Measurements from ENCODE around the gene RAB3IP. TPM values are rescaled to one million over a fixed set of nuclear protein-coding genes. Genes with fewer than 3 reads are reported as not detected.

Gene RAB3IP
- total RNA-seq, 1 donor from 2014 or later = 28.5 TPM

DNA sequence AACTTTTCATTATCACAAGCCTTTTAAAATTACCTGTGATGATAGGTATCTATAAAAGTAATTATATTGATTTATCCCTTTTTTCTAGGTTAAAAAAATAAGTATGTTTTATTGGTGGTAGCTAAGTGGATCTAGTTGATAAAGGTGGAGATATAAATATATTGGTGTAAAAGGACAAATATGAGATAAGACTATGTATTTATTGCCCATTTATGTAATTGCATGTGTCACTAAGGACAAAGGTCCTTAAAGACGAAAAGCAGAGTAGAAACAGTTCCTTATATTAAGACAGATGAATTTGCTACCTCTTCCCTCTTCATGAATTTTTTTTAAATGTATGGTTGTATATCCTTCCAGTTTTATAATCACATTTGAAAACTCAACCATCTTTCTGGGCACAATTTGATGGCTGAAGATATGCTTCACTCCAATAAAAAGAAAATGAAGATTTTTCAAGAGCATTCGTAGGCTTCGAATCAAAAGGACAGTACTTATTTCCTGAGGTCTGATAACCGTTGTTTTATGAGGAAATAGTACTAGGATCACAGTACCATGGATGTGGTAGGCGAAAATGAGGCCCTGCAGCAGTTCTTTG lies 86.4 kb downstream of the RAB3IP start, which contains the start of gene MYRFL:
Gene MYRFL, plus strand, starts transcription at position 262 of the 595 bp plus-strand sequence. Its CDS starts 291 bp downstream, at position 553.
- H3K27me3 Mint-ChIP-seq (ENCODE audit: low read depth) = no peaks in the 10 kb centered on the region
- no peak within 1 kb of the TSS for H3K4me3 Mint-ChIP-seq
- no peak within 1 kb of the TSS for H3K27ac Mint-ChIP-seq
- H3K36me3 Mint-ChIP-seq = no peaks in the 10 kb centered on the region
- DNase-seq (ENCODE audit: low spot score in 2 of 2, unreplicated experiment in 2 of 2) = no peak
- no peaks in the 10 kb centered on the region for H3K9me3 Mint-ChIP-seq
- no peak for TF ChIP-seq CTCF (IDR thresholded peaks at IDR 0.05; ENCODE audit: unreplicated experiment)
- H3K4me1 Mint-ChIP-seq = peaks cover 38% of the 10 kb centered on the region

GRCh38 chr12:69828897-69829296 lies 90.2 kb downstream of the RAB3IP start:
- Mint-ChIP-seq H3K27me3 (ENCODE audit: low read depth) (peaks cover 5% of the 10 kb centered on the region), H3K36me3 (no peaks in the 10 kb centered on the region), H3K9me3 (no peaks in the 10 kb centered on the region), H3K4me1 (peaks cover 17% of the 10 kb centered on the region), H3K4me3 (no peak overlapping the region), H3K27ac (no peak overlapping the region)
- DNase-seq (ENCODE audit: low spot score in 2 of 2, unreplicated experiment in 2 of 2) = no peak
- no peak for TF ChIP-seq CTCF (IDR thresholded peaks at IDR 0.05; ENCODE audit: unreplicated experiment)

GRCh38 chr12:69833696-69834095 lies 95.0 kb downstream of the RAB3IP start:
- H3K27ac Mint-ChIP-seq = no peak overlapping the region
- no peaks in the 10 kb centered on the region for H3K36me3 Mint-ChIP-seq

DNA sequence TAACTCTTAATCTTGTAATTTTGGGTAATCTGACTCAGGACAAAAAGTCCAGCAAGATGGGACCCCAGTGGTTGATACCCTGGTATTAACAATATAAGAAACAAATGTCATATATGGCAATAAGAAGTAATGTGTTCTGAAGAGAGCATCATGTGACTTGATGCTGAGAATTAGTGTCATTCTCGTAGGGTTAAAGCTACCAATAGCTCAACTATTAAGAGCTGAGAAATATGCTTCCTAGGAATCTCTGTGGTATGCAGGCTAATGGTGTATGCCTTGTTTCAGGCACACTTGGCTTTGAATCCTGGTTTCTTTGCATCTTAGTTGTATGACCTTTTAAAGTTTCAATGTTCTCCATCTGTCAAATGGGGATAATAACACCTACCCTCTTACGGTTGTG lies 95.5 kb downstream of the RAB3IP start:
- Mint-ChIP-seq H3K36me3 (no peaks in the 10 kb centered on the region), H3K27ac (no peak overlapping the region), H3K9me3 (no peaks in the 10 kb centered on the region), H3K4me3 (no peak overlapping the region), H3K27me3 (ENCODE audit: low read depth) (peaks cover 5% of the 10 kb centered on the region), H3K4me1 (peaks cover 22% of the 10 kb centered on the region)
- no peak for DNase-seq (ENCODE audit: low spot score in 2 of 2, unreplicated experiment in 2 of 2)
- TF ChIP-seq CTCF (IDR thresholded peaks at IDR 0.05; ENCODE audit: unreplicated experiment) = no peak

More at GRCh38 chr12:69833696-69834095, 95.0 kb downstream of the RAB3IP start:
- H3K9me3 Mint-ChIP-seq = no peaks in the 10 kb centered on the region
- no peak for DNase-seq (ENCODE audit: low spot score in 2 of 2, unreplicated experiment in 2 of 2)
- H3K27me3 Mint-ChIP-seq (ENCODE audit: low read depth) = peaks cover 5% of the 10 kb centered on the region
- TF ChIP-seq CTCF (IDR thresholded peaks at IDR 0.05; ENCODE audit: unreplicated experiment) = no peak
- peaks cover 26% of the 10 kb centered on the region for H3K4me1 Mint-ChIP-seq
- no peak overlapping the region for H3K4me3 Mint-ChIP-seq

DNA sequence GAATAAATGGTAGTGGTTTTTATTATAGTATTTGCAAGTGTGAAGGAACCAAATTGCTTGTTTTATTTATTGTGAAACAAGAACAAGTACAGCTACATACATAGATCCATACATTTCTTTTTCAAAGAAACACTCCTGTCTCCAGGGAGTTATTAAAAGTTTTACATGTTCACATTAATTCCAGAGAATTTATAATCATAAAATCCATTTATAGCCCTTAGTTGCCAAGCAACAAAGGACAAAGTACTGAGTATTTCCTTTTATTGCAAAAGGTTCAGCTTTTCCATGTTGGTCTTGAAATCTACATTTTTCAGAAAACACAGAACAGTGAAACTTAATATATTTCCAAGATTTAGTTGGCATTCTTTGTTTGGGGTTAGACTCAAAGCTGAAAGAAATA lies 95.9 kb downstream of the RAB3IP start:
- Mint-ChIP-seq H3K4me1 (peaks cover 17% of the 10 kb centered on the region), H3K27me3 (ENCODE audit: low read depth) (peaks cover 5% of the 10 kb centered on the region), H3K27ac (no peak overlapping the region), H3K36me3 (no peaks in the 10 kb centered on the region), H3K9me3 (no peaks in the 10 kb centered on the region), H3K4me3 (no peak overlapping the region)
- DNase-seq (ENCODE audit: low spot score in 2 of 2, unreplicated experiment in 2 of 2) = no peak
- no peak for TF ChIP-seq CTCF (IDR thresholded peaks at IDR 0.05; ENCODE audit: unreplicated experiment)

All from mesothelial cell of epicardium (in vitro differentiated cells).